ENCODE results near the gene SCGB1A1.

GRCh38 chr11:62390237-62390636, 28.6 kb upstream of the SCGB1A1 start:
- TF ChIP-seq CTCF (IDR thresholded peaks at IDR 0.05) (no peak), EP300 (IDR thresholded peaks at IDR 0.05) (no peak), POLR2A (IDR thresholded peaks at IDR 0.05) (no peak)

All from tibial nerve (tissue), 4 donors.